Ovary (tissue), 9 donors: ENCODE measurements around the gene MANSC1. TPM values are rescaled to one million over a fixed set of nuclear protein-coding genes. Genes with fewer than 3 reads are reported as not detected.

Source experiments
- DNase-seq, 5 donors: peaks; one replicate each; pipeline ENCODE4 v3.0.0-alpha.2; 2019 to 2020
- H3K27ac ChIP-seq, 2 donors: fragments of 200-600 bp; one replicate each; pipeline versions ENCODE4 v1.5.1 to v1.8.0; 2019 to 2022
- H3K27me3 ChIP-seq: fragments of 200-600 bp; one replicate; pipeline ENCODE4 v1.8.0; 2022
- H3K36me3 ChIP-seq: fragments of 200-600 bp; sonication (generic); one replicate; pipeline ENCODE4 v1.5.1; 2019
- H3K4me1 ChIP-seq: one replicate; pipeline ENCODE4 v1.8.1; 2013; ENCODE audit warnings: mild to moderate bottlenecking, moderate library complexity; ENCODE audit not compliant: insufficient read depth
- H3K4me3 ChIP-seq: fragments of 200-600 bp; sonication (generic); one replicate; pipeline ENCODE4 v1.5.1; 2017
- H3K9me3 ChIP-seq, 2 donors: fragments of 200-600 bp in 1 of 2; sonication (generic) in 1 of 2; one replicate each; pipeline versions ENCODE4 v1.5.1 to v1.8.1; 2013 to 2019; ENCODE audit warnings: mild to moderate bottlenecking in 1 of 2, moderate library complexity in 1 of 2
- CTCF ChIP-seq, 3 donors: fragments of 450-650 bp in 2 of 3; fragments of 200-600 bp in 1 of 3; IDR thresholded peaks; one replicate each; pipeline versions ENCODE4 v1.5.1 to v1.8.0; 2016 to 2022; ENCODE audit warnings: antibody characterized with exemption in 3 of 3, mild to moderate bottlenecking in 1 of 3
- EP300 ChIP-seq: sonication (generic); formaldehyde crosslinking; IDR thresholded peaks from one replicate; pipeline ENCODE4 v1.6.1; 2017; ENCODE audit warnings: antibody characterized with exemption
- POLR2A ChIP-seq: fragments of 450-650 bp; IDR thresholded peaks from one replicate; pipeline ENCODE4 v1.6.1; 2017; ENCODE audit warnings: antibody characterized with exemption, mild to moderate bottlenecking, moderate library complexity
- WGBS, 3 donors: extraction: QIAGEN DNeasy Blood & Tissue Kit in 1 of 3; methylation state at CpG; one replicate each; pipeline versions ENCODE4 v1.1.5 to v1.1.7; 2013 to 2017; 5-methylcytosine and 5-hydroxymethylcytosine counted together
- intact Hi-C, 4 donors: fragments of 100-400 bp; cut with DNase I; formaldehyde crosslinking; loops; one replicate each; pipeline versions ENCODE4 v1.11.0 to v1.15.1; 2022 to 2023
- polyA plus RNA-seq, 2 donors: library from polyadenylated mRNA; stranded (reverse); fragments of 200-250 nt in 1 of 2; fragments of 350-450 nt in 1 of 2; fragmentation: Illumina TruSeq in 1 of 2; extraction: RNeasy Lipid Tissue Mini Kit (QIAGEN cat#74804) in 1 of 2; gene quantifications; one replicate each; pipeline ENCODE4 v1.2.3, GENCODE V29; 2013 to 2014
- total RNA-seq, 7 donors: library from RNA; depleted of rRNA in 2 of 7; stranded (reverse); fragments of >200 nt in 2 of 7; fragmentation: NEBNext Ultra II Directional in 3 of 7; extraction: Animal tissue kit (Norgen Biotek cat#: 25700) in 3 of 7; gene quantifications; one replicate each; pipeline versions ENCODE4 v1.1.0 to v1.2.4, GENCODE V29; 2016 to 2023
- donor health status: DM: no; HTN: no; CAD: no; lungs with moderate emphysema.
- donor health status: DM: no; HTN: no; CAD: no.
- donor health status: Bipolar disorder and iron deficiency.
- donor health status: DM: yes; HTN: yes; CAD: no.
- donor health status: DM: no; HTN: no; CAD: no.
- donor health status: DM: yes; HTN: yes; CAD: no.

MANSC1 gene
- total and polyA plus RNA-seq, 9 donors: 5.0 to 33.3 (median 17.2) TPM

GRCh38 chr12:12336511-12336910, 13.5 kb downstream of the MANSC1 start:
- TF ChIP-seq EP300 (no peak), POLR2A (no peak), CTCF (IDR thresholded peaks at IDR 0.05) (no peak)
- H3K4me3 ChIP-seq: no peak overlapping the region
- H3K27ac ChIP-seq: no peak overlapping the region
- H3K27me3 ChIP-seq: no peaks in the 10 kb centered on the region
- intact Hi-C loops: loop anchor here in 1 of 4 donors (10.0 kb wide), 1 partner anchor 752 kb away; no protein-coding TSS in a partner anchor
- H3K36me3 ChIP-seq: no peaks in the 10 kb centered on the region
- no peaks in the 10 kb centered on the region for H3K9me3 ChIP-seq
- WGBS, 3 donors: 88 to 96% (median 93%) methylated on average over 1 of the region's 1 CpG
- peaks cover 4% of the 10 kb centered on the region for H3K4me1 ChIP-seq
- no peak for DNase-seq

GRCh38 chr12:12336049-12336411, 14.0 kb downstream of the MANSC1 start:
- Histone ChIP-seq H3K27me3 (no peaks in the 10 kb centered on the region), H3K9me3 (no peaks in the 10 kb centered on the region), H3K27ac (no peak overlapping the region), H3K36me3 (no peaks in the 10 kb centered on the region), H3K4me1 (peaks cover 4% of the 10 kb centered on the region), H3K4me3 (no peak overlapping the region)
- intact Hi-C loops: loop anchor here in 1 of 4 donors (10.0 kb wide), 1 partner anchor 751 kb away; no protein-coding TSS in a partner anchor
- TF ChIP-seq CTCF (IDR thresholded peaks at IDR 0.05) (no peak), EP300 (no peak), POLR2A (no peak)
- WGBS, 3 donors: 77 to 86% (median 80%) methylated on average over 5 of the region's 5 CpGs
- DNase-seq: no peak

GRCh38 chr12:12334367-12335040, 15.5 kb downstream of the MANSC1 start:
- DNase-seq: peak in 4 of 5 donors; percentile 35 to 50 (median 42)
- Histone ChIP-seq H3K27ac (no peak overlapping the region), H3K4me1 (peaks cover 4% of the 10 kb centered on the region), H3K4me3 (no peak overlapping the region), H3K27me3 (no peaks in the 10 kb centered on the region), H3K36me3 (no peaks in the 10 kb centered on the region), H3K9me3 (no peaks in the 10 kb centered on the region)
- intact Hi-C loops: loop anchor here in 2 of 4 donors (5.0 to 10.0 kb wide), 2 partner anchors 252 to 750 kb away; no protein-coding TSS in a partner anchor
- TF ChIP-seq EP300 (no peak), CTCF (IDR thresholded peaks at IDR 0.05) (peak in 2 of 3 donors; percentile 41 to 48)
- 29 to 34% (median 32%) methylated on average over 10 of the region's 10 CpGs for WGBS, 3 donors

GRCh38 chr12:12333407-12334366, 16.4 kb downstream of the MANSC1 start:
- Histone ChIP-seq H3K4me3 (no peak overlapping the region), H3K27ac (no peak overlapping the region), H3K27me3 (no peaks in the 10 kb centered on the region), H3K4me1 (peaks cover 4% of the 10 kb centered on the region), H3K36me3 (no peaks in the 10 kb centered on the region), H3K9me3 (no peaks in the 10 kb centered on the region)
- peak in 1 of 5 donors; percentile 19 for DNase-seq
- 48 to 51% (median 48%) methylated on average over 12 of the region's 12 CpGs for WGBS, 3 donors
- intact Hi-C loops: loop anchor here in 2 of 4 donors (5.0 to 10.0 kb wide), 2 partner anchors 251 to 749 kb away; no protein-coding TSS in a partner anchor
- TF ChIP-seq EP300 (no peak), POLR2A (no peak), CTCF (IDR thresholded peaks at IDR 0.05) (no peak)
